Liver (tissue), 3 donors: Measurements from ENCODE around the gene PRELID2.
"Not testable (repeated sequence)": the region's sequence is repeated elsewhere in the genome, so short reads cannot be mapped to it uniquely, and the experiment has no call there.

Experiments used
- ATF3 ChIP-seq: IDR thresholded peaks from 2 replicates; pipeline ENCODE4 v1.6.1; 2016; ENCODE audit warnings: antibody characterized with exemption
- CTCF ChIP-seq: fragments of 150-350 bp; IDR thresholded peaks from 2 replicates; pipeline ENCODE4 v1.5.1; 2017; ENCODE audit warnings: improper control_type of control experiment, low read depth, low read length; ENCODE audit not compliant: missing input control
- EGR1 ChIP-seq, 2 donors: IDR thresholded peaks; 2 replicates each; pipeline ENCODE4 v1.6.1; 2016 to 2018; ENCODE audit warnings: antibody characterized with exemption in 2 of 2, low read depth in 2 of 2
- MAX ChIP-seq: IDR thresholded peaks from 2 replicates; pipeline ENCODE4 v1.6.1; 2016; ENCODE audit warnings: antibody characterized with exemption
- RAD21 ChIP-seq, 2 donors: IDR thresholded peaks; 2 replicates each; pipeline ENCODE4 v1.6.1; 2016; ENCODE audit warnings: antibody characterized with exemption in 2 of 2, mild to moderate bottlenecking in 2 of 2
- REST ChIP-seq: IDR thresholded peaks from 2 replicates; pipeline ENCODE4 v1.6.1; 2016; ENCODE audit warnings: antibody characterized with exemption, mild to moderate bottlenecking
- TAF1 ChIP-seq: conservative IDR thresholded peaks from 2 replicates; pipeline ENCODE4 v1.6.1; 2016; ENCODE audit warnings: antibody characterized with exemption, mild to moderate bottlenecking
- YY1 ChIP-seq: IDR thresholded peaks from 2 replicates; pipeline ENCODE4 v1.6.1; 2016; ENCODE audit warnings: antibody characterized with exemption, mild to moderate bottlenecking
- ZBTB33 ChIP-seq: IDR thresholded peaks from 2 replicates; pipeline ENCODE4 v1.6.1; 2016; ENCODE audit warnings: antibody characterized with exemption
- donor health status: healthy.
- donor health status: healthy.

GRCh38 chr5:145836241-145836640 lies 1.1 kb upstream of the PRELID2 start:
- not testable (repeated sequence) for TF ChIP-seq YY1; CTCF; EGR1 (IDR thresholded peaks at IDR 0.05; ENCODE audit: low read depth in 2 of 2); TAF1; REST; ZBTB33; RAD21 (IDR thresholded peaks at IDR 0.05); ATF3; MAX
